ENCODE results near the gene PKP1. TPM values are rescaled to one million over a fixed set of nuclear protein-coding genes. Genes with fewer than 3 reads are reported as not detected.

PKP1 gene
- total RNA-seq, 1 donor from 2014 or later = 2.8 TPM

DNA sequence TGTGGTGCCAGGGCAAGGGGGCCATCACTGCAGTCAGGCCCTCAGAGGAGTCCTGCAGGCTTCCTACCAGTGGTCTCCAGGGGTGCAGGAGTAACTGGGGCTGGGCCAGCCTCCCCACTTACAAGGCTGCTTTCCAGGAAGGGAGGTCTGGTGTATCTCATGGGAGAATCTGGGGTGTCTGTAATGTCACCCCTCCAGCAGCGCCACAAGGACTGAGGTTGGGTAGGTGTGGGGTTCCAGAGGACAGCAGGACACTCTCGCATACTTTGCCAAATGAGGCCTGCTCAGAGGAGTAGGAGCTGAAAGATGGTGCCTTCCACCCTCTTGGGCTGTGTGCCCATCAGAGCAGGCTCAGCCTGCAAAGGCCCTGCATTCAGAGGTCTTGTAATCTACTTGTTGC, 47.2 kb downstream of the PKP1 start:
- DNase-seq (ENCODE audit: low read depth) = no peak
- H3K4me3 ChIP-seq (ENCODE audit: low read depth, low read length) = no peak overlapping the region
- TF ChIP-seq, protein P1, sequence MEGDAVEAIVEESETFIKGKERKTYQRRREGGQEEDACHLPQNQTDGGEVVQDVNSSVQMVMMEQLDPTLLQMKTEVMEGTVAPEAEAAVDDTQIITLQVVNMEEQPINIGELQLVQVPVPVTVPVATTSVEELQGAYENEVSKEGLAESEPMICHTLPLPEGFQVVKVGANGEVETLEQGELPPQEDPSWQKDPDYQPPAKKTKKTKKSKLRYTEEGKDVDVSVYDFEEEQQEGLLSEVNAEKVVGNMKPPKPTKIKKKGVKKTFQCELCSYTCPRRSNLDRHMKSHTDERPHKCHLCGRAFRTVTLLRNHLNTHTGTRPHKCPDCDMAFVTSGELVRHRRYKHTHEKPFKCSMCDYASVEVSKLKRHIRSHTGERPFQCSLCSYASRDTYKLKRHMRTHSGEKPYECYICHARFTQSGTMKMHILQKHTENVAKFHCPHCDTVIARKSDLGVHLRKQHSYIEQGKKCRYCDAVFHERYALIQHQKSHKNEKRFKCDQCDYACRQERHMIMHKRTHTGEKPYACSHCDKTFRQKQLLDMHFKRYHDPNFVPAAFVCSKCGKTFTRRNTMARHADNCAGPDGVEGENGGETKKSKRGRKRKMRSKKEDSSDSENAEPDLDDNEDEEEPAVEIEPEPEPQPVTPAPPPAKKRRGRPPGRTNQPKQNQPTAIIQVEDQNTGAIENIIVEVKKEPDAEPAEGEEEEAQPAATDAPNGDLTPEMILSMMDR (conservative IDR thresholded peaks at IDR 0.05; ENCODE audit: low read depth, low read length) = no peak

DNA sequence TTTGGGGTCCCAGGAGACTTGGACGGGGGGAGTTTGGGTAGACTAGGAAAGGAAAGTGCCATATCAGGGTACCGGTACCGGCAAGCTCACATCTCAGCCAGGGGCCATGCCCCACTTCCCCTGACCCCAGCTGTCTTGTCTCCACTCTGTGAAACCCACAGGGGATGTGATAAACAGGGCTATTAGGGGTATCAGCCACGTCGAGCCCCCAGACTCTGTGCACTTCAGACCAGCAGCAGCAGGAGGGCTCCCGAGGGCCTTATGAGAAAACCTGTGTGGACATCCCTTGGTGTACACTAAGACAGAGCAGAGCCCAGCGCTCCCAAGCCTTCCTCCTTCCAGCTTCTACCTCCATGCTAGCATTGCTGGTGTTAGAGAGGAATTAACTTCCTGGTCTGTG, 47.9 kb downstream of the PKP1 start:
- H3K4me3 ChIP-seq (ENCODE audit: low read depth, low read length) = no peak overlapping the region
- TF ChIP-seq, protein P1 (conservative IDR thresholded peaks at IDR 0.05; ENCODE audit: low read depth, low read length) = no peak
- no peak for DNase-seq (ENCODE audit: low read depth)

DNA sequence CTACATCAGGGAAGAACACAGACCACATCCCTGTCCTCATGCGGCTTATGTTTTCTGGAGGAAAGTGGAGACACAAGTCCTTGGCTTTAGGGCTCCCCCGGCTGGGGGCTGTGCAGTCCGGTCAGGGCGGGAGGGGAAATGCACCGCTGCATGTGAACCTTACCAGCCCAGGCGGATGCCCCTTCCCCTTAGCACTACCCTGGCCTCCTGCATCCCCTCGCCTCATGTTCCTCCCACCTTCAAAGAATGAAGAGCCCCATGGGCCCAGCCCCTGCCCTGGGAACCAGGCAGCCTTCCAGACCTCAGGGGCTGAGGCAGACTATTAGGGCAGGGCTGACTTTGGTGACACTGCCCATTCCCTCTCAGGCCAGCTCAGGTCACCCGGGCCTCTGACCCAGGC, 48.7 kb downstream of the PKP1 start:
- DNase-seq (ENCODE audit: low read depth) = no peak
- TF ChIP-seq, protein P1 (conservative IDR thresholded peaks at IDR 0.05; ENCODE audit: low read depth, low read length) = no peak
- H3K4me3 ChIP-seq (ENCODE audit: low read depth, low read length) = no peak overlapping the region

DNA sequence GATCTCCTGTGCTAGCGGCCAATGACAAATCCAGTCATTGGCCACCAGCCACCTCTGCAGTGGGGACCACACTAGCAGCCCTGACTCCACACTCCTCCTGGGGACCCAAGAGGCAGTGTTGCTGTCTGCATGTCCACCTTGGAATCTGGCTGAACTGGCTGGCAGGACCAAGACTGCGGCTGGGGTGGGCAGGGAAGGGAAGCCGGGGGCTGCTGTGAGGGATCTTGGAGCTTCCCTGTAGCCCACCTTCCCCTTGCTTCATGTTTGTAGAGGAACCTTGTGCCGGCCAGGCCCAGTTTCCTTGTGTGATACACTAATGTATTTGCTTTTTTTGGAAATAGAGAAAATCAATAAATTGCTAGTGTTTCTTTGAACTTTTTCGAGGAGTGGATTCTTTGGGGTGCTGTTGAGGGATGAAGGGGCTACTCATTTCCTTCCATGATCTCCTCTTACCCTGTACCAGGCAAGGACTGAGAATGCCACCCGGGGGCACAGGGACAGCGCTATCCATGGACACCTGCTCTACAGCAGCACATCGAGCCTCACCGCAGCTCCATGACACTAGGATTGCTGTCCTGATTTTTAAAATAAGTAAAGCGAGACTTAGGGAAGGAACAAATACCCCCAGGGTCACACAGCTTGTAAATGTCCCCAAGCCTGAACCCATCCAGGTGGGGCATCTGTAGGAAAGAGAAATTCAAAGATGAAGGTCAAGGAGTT, 49.5 kb downstream of the PKP1 start:
- no peak for DNase-seq (ENCODE audit: low read depth)
- TF ChIP-seq, protein P1 (conservative IDR thresholded peaks at IDR 0.05; ENCODE audit: low read depth, low read length) = no peak
- H3K4me3 ChIP-seq (ENCODE audit: low read depth, low read length) = no peak overlapping the region

DNA sequence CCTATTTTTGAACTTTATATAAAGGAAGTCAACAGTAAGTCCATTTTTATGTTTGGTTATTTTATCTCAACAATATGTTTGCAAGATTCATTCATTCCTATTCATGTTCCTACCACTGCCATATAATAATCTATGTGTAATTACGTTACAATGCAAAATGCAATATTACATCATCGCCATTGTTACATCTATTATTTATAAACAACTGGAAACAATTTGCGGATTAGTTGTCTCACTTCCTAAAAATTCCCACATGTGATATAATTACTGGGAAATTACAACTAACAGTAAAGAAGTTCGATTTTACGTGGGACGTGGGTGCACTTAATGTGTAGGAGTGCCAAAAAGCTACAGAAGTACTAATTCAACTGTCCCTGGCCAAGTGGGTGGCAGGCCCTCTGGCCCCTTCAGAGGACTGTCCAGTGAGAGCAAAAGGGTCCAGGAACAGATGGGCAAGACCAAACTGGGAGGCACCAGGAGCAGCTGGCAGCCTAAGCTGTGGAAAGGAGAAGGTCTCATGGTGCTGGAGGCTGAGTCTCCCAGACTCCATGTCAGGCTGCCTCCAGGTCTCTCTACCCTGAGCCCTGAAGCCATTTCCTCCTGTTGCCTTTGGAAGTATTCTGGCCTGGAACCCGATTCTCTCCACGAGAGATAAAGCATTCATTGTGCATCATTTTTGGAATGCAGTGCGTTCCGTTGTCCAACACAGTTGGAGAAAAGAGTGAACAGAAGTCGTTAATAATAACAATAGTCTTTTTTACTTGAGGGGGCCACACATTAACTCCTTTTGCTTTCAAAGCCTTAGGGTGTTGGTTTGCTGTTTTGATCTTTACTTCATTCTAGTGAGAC, 51.2 kb downstream of the PKP1 start:
- TF ChIP-seq, protein P1 (conservative IDR thresholded peaks at IDR 0.05; ENCODE audit: low read depth, low read length) = no peak
- H3K4me3 ChIP-seq (ENCODE audit: low read depth, low read length) = no peak overlapping the region
- DNase-seq (ENCODE audit: low read depth) = no peak

DNA sequence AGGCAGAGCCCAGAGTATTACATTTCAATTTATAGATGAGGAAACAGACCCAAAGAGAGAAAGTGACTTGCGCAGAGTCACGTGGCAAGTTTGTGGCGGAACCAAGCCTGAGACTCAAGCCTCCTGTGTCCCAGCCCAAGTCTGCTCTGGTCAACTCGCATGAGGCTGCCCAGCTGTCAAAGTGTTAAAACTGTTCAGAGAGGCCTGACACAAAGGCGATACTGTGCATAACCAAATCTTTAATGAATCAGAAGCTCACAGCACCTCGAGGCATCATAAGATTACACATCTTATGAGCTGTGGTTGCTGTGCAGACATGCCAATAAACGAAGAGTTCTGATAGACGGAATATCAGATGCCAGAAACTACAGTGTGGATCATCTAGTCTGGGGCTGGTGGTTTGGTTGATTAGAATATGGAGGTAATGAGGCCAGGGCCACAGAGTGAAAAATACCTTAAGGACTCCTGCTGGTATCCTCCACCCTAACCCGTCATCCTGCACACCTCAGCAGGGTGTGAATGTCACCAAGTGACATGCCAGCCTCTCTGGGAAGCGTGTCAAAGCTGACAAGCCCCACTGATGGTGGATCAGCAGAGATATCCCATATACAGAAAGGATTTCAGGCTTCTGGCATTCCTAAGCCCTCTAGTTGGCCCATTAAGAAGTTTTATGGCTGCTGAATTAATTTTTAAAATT, 52.0 kb downstream of the PKP1 start:
- no peak for DNase-seq (ENCODE audit: low read depth)
- TF ChIP-seq, protein P1 (conservative IDR thresholded peaks at IDR 0.05; ENCODE audit: low read depth, low read length) = no peak

More for the DNA sequence above, 52.0 kb downstream of the PKP1 start:
- H3K4me3 ChIP-seq (ENCODE audit: low read depth, low read length) = no peak overlapping the region

Measured in epithelial cell of proximal tubule (primary cell).